HUDEP-2 (cell line): Measurements from ENCODE around the gene NODAL.

ENCODE experiments used
- DNase-seq, 76 experiments: peaks; one replicate each; lab custom pipeline; 2025; ENCODE audit not compliant: unreplicated experiment in 76 of 76; lab: John Stamatoyannopoulos, UW

The NODAL gene

DNA sequence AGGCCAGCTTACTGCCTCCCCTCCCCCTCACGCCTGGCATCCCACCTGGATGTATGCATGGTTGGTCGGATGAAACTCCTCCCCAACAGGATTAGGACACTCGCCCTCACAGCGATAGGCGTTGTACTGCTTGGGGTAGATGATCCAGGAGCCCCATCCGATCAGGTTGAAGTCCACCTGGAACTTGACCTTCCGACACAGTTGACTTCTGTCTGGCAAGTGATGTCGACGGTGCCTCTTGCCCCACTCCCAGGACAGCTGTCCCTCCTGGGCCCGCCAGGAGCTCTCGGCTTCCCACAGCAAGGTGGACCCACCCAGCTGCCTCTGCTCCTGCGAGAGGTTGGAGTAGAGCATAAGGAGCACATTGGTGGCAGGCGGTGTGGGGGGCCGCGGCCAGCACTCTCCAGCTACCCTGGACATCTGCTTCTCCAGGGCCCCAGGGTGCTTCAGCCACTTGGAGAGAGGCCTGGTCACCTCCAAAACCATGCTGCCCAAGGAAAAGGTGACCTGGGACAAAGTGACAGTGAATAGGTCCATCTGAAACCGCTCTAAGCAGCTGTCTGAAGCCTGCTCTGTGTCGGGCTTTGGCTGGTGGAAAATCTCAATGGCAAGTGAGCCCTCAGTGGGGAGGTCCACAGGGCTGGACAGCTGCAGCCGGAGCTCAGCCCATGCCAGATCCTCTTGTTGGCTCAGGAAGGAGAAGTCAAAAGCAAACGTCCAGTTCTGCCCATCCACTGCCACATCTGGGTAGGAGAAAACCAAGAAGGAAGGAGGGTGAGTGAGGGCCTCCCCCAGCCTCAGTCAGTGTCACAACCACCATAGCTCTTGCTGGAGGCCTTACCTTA lies 6.0 kb downstream of the NODAL start:
- DNase-seq = no peak

DNA sequence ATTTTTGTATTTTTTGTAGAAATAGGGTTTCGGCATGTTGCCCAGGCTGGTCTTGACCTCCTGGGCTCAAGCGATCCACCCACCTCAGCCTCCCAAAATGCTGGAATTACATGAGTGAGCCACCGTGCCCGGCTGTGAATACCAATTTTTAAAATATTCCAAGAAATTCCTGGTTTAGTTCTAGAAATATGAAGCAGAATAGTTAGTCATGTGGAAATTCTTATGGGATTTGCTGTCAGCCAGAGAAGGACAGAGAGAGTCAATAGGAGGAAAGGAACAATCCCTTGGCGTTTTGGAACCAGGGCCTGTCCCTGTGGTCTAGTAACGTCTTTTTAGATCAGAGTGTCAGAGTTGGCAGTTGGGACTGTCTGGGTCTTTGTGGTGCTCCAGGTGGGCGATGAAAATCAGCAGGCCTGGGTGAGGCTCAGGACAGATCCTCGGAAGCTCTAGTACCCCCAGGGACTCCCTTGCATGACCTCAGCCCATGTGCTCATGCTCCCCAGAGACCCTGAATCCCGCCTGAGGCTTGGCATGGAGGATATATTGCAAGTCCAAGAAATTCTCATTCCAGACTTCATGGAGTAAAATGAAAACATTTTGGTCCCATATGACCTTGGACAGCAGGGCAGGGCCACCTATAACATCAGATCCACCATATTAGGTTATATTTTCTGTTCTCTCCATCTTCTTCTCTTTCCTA lies 7.8 kb downstream of the NODAL start:
- no peak for DNase-seq

DNA sequence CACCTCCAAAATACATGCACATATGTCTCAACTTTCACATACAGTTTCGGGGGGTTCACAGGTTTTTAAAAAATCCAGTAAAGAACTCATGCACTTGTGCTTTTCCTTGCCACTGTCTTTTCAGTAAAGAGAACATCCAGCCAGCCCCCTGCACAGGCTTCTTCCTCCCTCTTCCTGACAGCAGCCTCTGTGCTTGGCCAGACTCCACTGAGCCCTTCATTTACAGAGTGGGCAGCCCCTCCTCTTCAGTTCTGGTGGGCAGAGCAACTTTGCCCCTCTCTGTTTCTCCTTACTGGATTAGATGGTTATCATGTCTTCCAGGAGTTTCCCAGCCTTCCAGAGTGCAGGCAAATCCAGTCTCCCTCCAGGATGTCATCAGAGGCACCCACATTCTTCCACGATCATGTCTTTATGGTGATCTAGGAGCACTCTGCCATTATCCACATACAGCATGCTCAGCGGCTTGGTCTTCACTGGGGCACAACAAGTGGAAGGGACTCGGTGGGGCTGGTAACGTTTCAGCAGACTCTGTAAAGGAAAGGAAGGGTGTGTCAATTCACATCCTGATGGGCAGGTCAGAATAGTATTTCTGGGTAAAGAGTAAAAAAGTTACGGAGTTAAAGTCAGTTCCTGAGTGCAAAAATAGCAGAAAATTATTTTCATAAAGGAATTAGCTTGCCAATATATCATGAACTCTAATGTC lies 8.8 kb downstream of the NODAL start:
- DNase-seq = no peak

- no peak for DNase-seq
Measured at GRCh38 chr10:70432101-70432500, 9.4 kb downstream of the NODAL start.

DNA sequence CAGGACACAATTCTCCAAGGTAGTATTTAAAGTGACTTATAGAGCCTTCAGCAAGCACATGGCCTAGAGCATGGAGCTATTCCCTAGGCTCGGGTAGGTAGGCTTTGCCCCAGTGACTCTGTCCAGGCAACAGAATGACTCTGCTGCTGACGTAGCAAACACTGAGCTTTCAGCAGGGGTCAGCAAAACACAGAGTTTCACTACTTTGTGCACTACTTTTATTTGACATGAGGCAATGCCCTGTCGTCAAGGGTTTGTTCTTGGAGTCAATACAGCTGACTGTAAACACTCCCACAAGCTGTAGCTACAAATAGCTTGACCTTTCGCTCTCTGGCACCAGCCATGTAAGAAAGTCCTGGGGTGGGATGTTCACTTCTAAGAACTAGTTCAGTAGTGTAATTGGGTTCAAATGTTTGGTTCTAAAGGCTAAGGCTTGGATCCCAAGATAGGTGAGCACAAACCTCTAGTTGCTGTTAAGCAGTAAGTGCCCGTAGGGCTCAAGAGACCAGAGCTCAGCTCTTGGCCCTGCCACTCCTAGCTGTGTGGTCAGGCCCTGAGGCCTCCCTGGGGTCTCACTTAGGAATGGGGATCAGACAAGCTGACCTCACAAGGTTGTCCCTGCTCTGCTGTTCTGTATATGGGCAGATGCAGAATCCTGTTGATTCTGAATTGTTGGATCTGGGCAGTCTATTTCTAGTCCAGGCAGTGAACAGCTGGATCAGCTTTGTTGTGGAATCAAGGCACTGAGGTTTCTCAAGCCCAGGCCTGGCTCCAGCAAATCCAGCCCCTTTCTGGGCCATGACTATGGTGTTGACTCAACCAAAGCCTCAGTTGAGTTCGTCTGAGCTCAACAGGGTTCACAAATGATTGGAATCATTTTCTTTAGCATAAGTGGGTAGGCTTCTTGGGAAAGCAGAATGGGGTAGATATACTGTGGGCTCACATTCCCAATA lies 10.7 kb downstream of the NODAL start:
- DNase-seq = peak in 1 of 76 experiments; percentile 2

GRCh38 chr10:70426823-70427222 lies 14.7 kb downstream of the NODAL start:
- DNase-seq = no peak

DNA sequence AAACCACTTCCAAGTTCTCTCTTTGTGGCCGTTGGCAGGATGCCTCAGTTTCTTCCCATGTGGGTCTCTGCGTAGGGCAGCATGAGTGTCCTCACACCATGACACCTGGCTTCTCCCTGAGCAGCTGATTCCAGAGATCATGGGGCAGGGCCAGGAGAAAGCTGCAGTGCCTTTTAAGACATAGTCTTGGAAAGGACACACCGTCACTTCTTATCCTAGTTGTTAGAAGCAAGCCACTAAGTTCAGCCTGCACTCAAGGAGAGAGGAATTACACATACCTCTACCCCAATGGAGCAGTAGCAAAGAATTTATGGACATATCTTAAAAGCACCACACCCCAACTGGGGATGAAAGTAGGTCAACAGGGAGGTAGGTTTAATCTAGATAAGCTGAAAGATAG lies 16.4 kb downstream of the NODAL start:
- DNase-seq = no peak

- DNase-seq = no peak
Measured at GRCh38 chr10:70424320-70424719, 17.2 kb downstream of the NODAL start.

DNA sequence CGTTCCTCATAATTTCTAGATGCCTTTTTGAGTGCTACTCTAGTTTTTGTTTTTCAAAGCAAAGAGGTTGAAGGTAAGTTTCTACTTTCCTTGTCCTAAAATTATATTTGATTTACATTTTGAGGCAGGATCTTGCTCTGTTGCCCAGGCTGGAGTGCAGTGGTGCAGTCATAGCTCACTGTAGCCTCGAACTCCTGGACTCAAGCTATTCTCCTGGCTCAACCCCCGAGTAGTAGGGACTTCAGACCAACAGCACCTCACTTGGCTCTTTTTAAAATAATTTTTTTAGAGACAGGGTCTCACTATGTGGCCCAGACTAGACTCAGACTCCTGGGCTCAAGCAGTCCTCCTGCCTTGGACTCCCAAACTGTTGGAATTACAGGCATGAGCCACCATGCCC lies 22.8 kb downstream of the NODAL start:
- no peak for DNase-seq

DNA sequence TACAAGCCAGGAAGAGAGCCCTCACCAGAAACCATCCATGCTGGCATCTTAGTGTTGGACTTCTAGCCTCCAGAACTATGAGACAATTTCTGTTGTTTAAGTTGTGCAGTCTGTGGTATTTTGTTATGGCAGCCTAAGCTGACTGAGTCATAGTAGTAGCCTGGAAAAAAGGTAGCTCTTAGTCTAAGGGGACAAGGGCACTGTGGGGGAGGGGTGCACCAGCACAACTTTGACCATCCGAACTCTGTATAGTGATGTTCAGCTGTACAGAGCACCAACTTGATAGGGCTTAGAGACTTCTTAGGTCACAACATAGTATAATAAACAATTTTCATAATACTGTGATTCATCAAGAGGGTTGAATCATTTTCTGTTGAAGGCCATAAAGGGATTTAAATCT lies 23.3 kb downstream of the NODAL start:
- DNase-seq = no peak

DNA sequence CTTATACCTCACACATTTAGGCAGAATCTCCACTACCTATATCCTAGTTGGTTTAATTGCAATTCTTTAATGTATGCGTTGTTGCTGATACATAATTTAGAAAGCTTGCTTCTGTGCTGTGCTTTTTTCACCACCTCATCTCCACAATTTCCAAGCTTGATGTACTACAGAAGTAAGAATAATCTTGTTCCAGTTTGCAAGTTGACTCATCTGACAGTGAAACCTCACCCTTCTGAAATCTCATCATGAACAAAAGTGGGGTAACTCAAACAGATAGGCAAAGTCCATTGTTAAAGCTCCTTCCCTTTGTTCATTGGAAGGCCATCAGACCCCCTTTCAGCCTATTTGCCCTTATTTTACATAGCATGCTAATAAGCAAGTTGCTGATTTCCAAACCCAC lies 23.9 kb downstream of the NODAL start:
- DNase-seq = no peak

DNA sequence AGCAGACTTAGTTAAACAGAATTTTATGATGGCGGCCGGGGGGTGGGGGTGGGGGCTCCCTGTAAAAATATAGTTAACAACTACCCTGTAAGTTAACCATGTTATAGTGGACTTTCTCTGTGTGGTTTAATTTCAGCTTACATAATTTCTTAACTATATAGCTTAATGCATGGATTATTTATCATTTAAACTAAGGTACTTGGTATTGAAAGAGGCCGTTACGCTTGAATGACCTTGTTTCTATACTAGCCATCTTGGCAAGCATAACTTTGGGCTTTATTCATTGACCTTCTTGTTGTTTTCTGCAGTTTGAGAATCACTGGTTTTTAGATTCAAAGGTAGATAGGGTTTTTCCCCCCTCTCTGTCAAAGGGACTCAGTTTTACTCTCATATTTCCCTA lies 29.1 kb downstream of the NODAL start:
- DNase-seq = no peak

DNA sequence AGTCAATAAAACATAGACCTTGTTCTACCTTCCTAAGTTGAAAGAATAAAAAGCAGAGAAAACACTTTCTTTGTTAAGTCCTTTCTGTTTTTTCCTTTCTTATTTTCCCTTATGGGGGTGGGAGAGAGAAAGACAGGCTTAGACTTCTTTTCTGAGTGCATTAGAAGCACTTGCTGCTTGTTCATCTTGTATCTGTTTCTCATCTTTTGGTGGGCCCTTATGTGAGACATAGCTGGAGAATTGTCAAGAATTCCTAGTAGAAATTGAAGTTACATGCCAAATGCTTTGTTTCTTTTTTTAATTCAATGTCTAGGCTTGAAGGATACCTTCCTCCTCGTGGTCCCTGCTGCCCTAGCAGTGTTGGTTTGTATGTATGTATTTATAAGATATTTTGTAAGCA lies 30.9 kb downstream of the NODAL start:
- DNase-seq = no peak

- no peak for DNase-seq
Measured at GRCh38 chr10:70409772-70410171, 31.7 kb downstream of the NODAL start.

DNA sequence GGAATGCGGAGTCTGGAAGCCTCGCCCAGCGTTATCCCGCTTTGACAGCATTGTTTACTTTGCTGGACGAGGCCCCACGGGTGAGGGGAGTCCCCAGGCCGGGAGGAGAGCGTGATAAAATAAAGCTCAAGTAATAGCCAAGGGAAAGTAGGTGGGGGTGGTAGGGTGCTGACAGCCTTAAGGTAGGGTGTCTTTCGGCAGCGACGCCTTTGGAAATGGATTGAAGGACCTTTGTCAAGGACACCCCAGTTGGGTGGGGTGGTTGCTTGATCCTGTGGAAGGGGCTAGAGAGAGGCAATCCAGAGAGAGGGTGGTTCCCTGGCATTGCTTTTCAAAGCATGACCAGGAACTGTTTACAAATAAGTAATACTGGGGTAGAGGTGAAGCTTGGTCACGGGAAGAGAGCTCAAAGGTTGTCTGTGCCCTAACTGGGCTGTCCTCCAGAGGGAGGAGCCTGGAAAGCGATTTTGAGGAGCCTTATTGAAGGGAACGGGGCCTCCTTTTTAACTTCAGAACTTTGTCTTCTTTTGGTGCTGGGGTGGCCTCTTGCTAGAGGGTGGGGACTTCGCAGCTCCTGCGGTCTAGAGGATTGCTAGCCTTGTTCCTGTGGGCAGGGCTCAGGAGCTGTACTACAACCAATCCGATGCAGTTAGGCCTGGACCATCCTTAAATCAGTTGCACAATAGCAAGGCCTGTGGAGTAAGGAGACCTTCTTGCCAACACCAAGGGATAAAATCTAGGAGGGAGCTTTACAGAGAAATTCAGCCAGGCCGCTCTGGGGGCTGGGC lies 36.2 kb downstream of the NODAL start:
- peak in 72 of 76 experiments; percentile 12 to 75 (median 50) for DNase-seq

DNA sequence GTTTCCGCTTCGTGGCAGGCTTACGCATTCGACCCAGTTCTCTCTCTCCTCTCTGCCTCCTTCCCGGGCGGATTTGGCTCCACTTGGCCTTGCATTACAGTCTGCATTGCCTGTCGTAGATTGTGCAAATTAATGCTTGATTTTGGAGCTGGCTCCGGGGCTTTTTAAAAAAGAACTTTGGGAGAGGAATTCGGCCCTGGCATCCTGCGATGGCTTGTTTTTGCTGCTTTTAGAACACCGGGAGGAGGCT lies 36.8 kb downstream of the NODAL start:
- peak in 2 of 76 experiments; percentile 8 to 16 for DNase-seq

DNA sequence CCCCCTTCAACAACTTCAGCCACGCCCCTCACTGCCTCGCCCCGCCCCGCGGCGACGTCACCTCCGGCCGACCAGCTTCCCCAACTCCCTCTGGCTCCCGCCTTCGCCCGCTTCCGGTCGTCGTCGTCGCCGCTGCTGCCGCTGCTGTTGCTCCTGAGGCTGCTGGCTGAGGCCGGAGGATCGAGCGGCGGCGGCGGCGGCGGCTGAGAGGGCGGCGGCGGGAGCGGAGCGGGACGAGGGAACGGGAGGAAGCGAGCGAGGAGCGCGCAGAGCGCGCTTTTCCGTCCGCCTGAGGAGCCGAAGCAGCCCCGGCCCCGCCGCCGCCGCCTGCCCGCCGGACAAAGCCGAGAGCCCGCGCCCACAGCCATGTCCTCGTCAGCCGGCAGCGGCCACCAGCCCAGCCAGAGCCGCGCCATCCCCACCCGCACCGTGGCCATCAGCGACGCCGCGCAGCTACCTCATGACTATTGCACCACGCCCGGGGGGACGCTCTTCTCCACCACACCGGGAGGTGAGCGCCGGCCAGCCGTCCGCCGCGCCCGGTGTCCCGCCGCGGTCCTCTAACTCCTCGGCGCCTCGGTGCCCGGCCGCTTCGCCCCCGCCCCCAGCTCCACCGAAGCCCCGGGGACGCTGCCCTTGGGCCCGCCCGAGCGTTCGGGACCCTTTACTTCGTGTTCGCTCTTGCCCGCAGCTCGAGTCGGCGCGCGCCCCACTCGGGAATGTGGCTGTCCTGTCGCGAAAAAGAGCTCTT lies 37.3 kb downstream of the NODAL start, which contains the start of gene EIF4EBP2:
TSS of gene EIF4EBP2 (plus strand) at position 110 of the 751 bp plus-strand sequence. CDS start at position 367, 257 bp downstream.
- DNase-seq = peak; percentile 8 to 98 (median 92)

GRCh38 chr10:70403483-70404035 lies 37.9 kb downstream of the NODAL start:
- no peak for DNase-seq

DNA sequence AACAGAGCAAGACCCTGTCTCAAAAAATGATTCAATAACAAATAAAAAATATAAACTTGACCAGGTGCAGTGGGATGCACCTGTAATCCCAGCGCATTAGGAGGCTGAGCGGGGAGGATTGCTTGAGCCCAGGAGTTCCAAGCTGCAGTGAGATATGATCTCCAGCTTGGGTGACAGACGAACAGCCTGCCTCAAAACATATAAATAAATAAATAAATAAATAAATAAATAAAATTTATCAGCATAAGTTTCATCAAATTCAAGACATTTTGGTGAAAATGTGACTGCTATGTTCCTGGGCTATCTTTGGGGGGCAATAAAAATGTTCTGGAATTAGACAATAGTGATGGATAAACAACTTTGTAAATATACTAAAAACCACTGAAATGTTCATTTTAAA lies 42.3 kb downstream of the NODAL start:
- no peak for DNase-seq
